Activated naive CD4-positive, alpha-beta T cell treated with anti-CD3 and anti-CD28 coated beads, Interleukin-2, amount 50 U/mL, for 24 hours (primary cell): ENCODE results near the gene ELK3.

Source experiments
- H3K27ac Mint-ChIP-seq: one replicate; pipeline ENCODE4 v1.8.0; 2021; ENCODE audit warnings: mild to moderate bottlenecking, mixed read lengths
- H3K27me3 Mint-ChIP-seq: one replicate; pipeline ENCODE4 v1.8.0; 2021; ENCODE audit warnings: mixed read lengths
- H3K36me3 Mint-ChIP-seq: one replicate; pipeline ENCODE4 v1.8.0; 2021; ENCODE audit warnings: mixed read lengths
- H3K4me1 Mint-ChIP-seq: one replicate; pipeline ENCODE4 v1.8.0; 2021; ENCODE audit warnings: mixed read lengths
- H3K4me3 Mint-ChIP-seq: one replicate; pipeline ENCODE4 v1.8.0; 2021; ENCODE audit warnings: mild to moderate bottlenecking, mixed read lengths
- H3K9me3 Mint-ChIP-seq: one replicate; pipeline ENCODE4 v1.8.0; 2021; ENCODE audit warnings: mixed read lengths

ELK3 gene

GRCh38 chr12:96266238-96266637 lies 72.1 kb downstream of the ELK3 start:
- Mint-ChIP-seq H3K4me3 (no peak overlapping the region), H3K27me3 (no peaks in the 10 kb centered on the region), H3K4me1 (peaks cover 45% of the 10 kb centered on the region), H3K36me3 (peaks cover 25% of the 10 kb centered on the region), H3K9me3 (no peaks in the 10 kb centered on the region), H3K27ac (no peak overlapping the region)

DNA sequence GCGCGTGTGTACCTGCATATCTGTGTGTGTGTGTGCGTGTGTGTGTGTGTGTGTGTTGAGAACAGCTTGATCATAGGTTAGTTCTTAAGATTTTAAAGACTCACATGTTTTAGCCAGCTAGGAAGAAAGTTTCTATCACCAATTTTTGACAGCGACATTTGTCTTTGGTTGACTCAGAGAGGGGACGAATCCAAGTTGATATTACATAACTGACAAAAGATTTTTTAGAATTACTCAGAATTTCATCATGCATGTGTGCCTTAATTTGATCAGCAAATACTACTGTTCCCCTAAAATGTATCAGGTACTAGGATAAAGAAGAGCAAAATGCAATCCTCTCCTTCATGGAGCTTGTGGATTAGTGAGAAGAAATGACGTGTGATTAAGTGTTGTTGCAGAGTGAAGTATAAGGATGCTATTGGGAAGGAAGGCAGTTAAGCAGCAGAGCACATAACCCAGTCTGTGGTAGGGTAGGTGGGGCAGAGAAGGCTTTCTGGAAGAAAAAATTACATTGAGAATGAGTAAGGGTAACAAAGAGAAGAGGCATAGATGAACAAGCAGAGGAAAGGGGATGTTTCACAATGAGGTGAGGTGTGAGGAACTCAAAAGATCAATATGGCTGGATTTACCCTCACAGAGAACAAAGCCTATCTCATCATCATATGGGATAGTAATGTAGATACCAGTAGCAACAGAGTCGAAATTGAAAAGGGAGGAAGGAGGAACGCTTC lies 77.5 kb downstream of the ELK3 start:
- H3K9me3 Mint-ChIP-seq: no peaks in the 10 kb centered on the region
- peak overlapping the region; percentile 63 for H3K27ac Mint-ChIP-seq
- no peak overlapping the region for H3K4me3 Mint-ChIP-seq
- no peaks in the 10 kb centered on the region for H3K27me3 Mint-ChIP-seq
- H3K36me3 Mint-ChIP-seq: peaks cover 20% of the 10 kb centered on the region
- peaks cover 58% of the 10 kb centered on the region for H3K4me1 Mint-ChIP-seq

- peaks cover 27% of the 10 kb centered on the region for H3K36me3 Mint-ChIP-seq
- H3K27me3 Mint-ChIP-seq: no peaks in the 10 kb centered on the region
- no peak overlapping the region for H3K4me3 Mint-ChIP-seq
- peaks cover 38% of the 10 kb centered on the region for H3K4me1 Mint-ChIP-seq
- no peaks in the 10 kb centered on the region for H3K9me3 Mint-ChIP-seq
- H3K27ac Mint-ChIP-seq: peak overlapping the region; percentile 5
Observed at GRCh38 chr12:96274331-96274730, 80.2 kb downstream of the ELK3 start.

DNA sequence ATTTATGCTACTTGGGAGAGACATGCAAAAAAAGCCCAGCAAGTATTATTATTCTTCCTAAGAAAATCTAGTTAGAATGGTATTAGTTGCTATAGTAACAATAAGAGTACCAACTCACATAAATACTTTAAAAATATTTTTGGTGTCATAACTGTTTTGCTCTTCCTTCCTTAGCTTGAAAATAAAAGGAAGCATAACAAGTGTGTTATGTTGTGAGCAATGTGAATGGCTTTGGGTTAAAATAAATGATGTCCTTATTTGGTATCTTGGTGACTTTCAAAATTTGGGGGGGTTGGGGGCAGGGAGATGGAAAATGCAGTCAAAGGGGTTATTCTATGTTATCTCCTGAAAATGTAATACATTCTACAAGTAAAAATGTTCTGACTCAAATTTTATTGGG lies 91.0 kb downstream of the ELK3 start:
- peak overlapping the region; percentile 11 for H3K27ac Mint-ChIP-seq
- no peaks in the 10 kb centered on the region for H3K27me3 Mint-ChIP-seq
- H3K9me3 Mint-ChIP-seq: no peaks in the 10 kb centered on the region
- no peak overlapping the region for H3K4me3 Mint-ChIP-seq
- H3K36me3 Mint-ChIP-seq: peaks cover 31% of the 10 kb centered on the region
- H3K4me1 Mint-ChIP-seq: peaks cover 14% of the 10 kb centered on the region

GRCh38 chr12:96289067-96289466 lies 94.9 kb downstream of the ELK3 start:
- peaks cover 23% of the 10 kb centered on the region for H3K4me1 Mint-ChIP-seq
- H3K36me3 Mint-ChIP-seq: peaks cover 35% of the 10 kb centered on the region
- no peak overlapping the region for H3K27ac Mint-ChIP-seq
- no peak overlapping the region for H3K4me3 Mint-ChIP-seq
- no peaks in the 10 kb centered on the region for H3K27me3 Mint-ChIP-seq
- H3K9me3 Mint-ChIP-seq: no peaks in the 10 kb centered on the region

DNA sequence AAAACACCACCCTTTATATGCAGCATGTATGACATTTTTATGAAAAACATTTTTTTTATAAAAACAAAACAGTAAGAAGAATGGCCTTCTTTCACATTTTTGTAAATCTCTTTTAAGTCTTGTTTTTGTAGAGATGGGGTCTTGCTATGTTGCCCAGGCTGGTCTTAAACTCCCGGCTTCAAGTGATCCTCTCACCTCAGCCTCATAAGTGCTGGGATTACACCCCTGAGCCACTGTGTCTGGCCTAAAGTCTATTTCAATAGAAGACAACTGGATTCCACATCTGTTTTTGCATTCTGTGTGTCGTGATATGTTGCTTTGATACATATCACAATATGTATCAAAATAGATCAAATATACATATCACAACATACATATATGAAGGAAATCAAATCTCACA lies 98.9 kb downstream of the ELK3 start:
- H3K4me3 Mint-ChIP-seq: no peak overlapping the region
- H3K27ac Mint-ChIP-seq: no peak overlapping the region
- no peaks in the 10 kb centered on the region for H3K9me3 Mint-ChIP-seq
- peaks cover 23% of the 10 kb centered on the region for H3K36me3 Mint-ChIP-seq
- H3K27me3 Mint-ChIP-seq: no peaks in the 10 kb centered on the region
- peaks cover 41% of the 10 kb centered on the region for H3K4me1 Mint-ChIP-seq

- Mint-ChIP-seq H3K27me3 (no peaks in the 10 kb centered on the region), H3K27ac (no peak overlapping the region), H3K4me1 (peaks cover 38% of the 10 kb centered on the region), H3K4me3 (no peak overlapping the region), H3K9me3 (no peaks in the 10 kb centered on the region), H3K36me3 (peaks cover 17% of the 10 kb centered on the region)
Observed at GRCh38 chr12:96294831-96295230, 100.7 kb downstream of the ELK3 start.

GRCh38 chr12:96295532-96296160 lies 101.5 kb downstream of the ELK3 start:
- peak overlapping the region; percentile 74 for H3K27ac Mint-ChIP-seq
- peaks cover 18% of the 10 kb centered on the region for H3K36me3 Mint-ChIP-seq
- H3K9me3 Mint-ChIP-seq: no peaks in the 10 kb centered on the region
- peaks cover 40% of the 10 kb centered on the region for H3K4me1 Mint-ChIP-seq
- no peaks in the 10 kb centered on the region for H3K27me3 Mint-ChIP-seq
- peak overlapping the region; percentile 52 for H3K4me3 Mint-ChIP-seq

DNA sequence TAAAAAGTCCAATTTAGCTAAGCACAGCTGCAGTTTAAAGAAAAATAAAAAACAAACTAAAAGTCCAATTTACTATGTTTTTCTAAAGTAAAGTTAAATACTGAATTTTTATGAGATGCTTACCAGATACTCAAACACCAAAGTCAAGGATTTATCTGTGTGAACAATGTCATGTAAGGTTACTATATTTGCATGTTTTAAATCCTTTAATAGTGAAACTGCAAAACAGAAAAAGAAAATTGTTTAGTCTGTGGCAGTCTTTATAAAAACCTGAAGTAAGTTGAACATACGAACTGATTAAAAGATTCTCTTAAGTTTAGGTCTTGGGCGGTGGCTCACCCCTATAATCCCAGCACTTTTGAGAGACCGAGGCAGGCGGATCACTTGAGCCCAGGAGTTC lies 103.3 kb downstream of the ELK3 start:
- H3K27me3 Mint-ChIP-seq: no peaks in the 10 kb centered on the region

DNA sequence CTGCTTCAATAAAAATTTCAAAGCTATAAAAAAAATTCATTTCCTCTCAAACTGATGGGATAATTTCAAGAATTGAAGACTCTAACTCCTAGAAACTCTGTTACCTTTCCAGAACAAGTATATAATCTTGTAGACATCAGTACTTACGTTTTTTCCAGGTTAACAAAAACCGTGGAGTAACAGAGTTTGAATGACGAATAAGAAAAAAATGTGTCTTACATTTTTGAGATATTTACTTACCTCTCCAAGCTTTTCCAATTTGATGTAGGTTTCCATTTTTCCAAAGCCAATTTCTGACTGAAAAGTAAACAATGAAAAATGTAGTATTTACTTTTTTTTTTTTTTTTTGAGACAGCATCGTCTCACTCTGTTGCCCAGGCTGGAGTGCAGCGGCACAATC lies 105.9 kb downstream of the ELK3 start:
- Mint-ChIP-seq H3K4me1 (peaks cover 41% of the 10 kb centered on the region), H3K27ac (no peak overlapping the region), H3K36me3 (peaks cover 15% of the 10 kb centered on the region), H3K4me3 (no peak overlapping the region), H3K27me3 (no peaks in the 10 kb centered on the region), H3K9me3 (no peaks in the 10 kb centered on the region)

More for the DNA sequence above, 103.3 kb downstream of the ELK3 start:
- H3K36me3 Mint-ChIP-seq: peaks cover 20% of the 10 kb centered on the region
- no peak overlapping the region for H3K4me3 Mint-ChIP-seq
- no peaks in the 10 kb centered on the region for H3K9me3 Mint-ChIP-seq
- no peak overlapping the region for H3K27ac Mint-ChIP-seq
- H3K4me1 Mint-ChIP-seq: peaks cover 43% of the 10 kb centered on the region

DNA sequence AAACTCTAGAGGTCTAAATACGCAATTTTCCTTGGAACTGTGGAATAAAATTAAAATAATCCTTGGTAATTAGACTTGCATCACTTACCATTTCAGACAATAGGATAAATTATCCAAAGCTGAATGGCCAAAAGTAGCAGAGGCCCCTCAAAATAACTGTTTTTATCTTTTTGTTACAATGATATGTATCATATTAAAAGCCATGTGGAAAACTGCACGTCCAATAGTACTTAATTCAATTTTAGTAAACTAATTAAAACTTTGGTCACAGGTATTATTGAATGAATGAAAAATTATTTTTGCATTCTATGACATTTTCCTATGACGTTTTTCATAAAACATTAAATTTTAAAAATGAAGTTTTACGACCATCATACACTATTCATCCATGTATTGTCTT lies 107.6 kb downstream of the ELK3 start:
- Mint-ChIP-seq H3K4me1 (peaks cover 36% of the 10 kb centered on the region), H3K27ac (no peak overlapping the region), H3K9me3 (no peaks in the 10 kb centered on the region), H3K36me3 (peaks cover 14% of the 10 kb centered on the region), H3K4me3 (no peak overlapping the region), H3K27me3 (no peaks in the 10 kb centered on the region)

- Mint-ChIP-seq H3K4me1 (peaks cover 40% of the 10 kb centered on the region), H3K4me3 (no peak overlapping the region), H3K9me3 (no peaks in the 10 kb centered on the region), H3K27me3 (no peaks in the 10 kb centered on the region), H3K27ac (no peak overlapping the region), H3K36me3 (peaks cover 11% of the 10 kb centered on the region)
Observed at GRCh38 chr12:96302687-96303310, 108.6 kb downstream of the ELK3 start.

DNA sequence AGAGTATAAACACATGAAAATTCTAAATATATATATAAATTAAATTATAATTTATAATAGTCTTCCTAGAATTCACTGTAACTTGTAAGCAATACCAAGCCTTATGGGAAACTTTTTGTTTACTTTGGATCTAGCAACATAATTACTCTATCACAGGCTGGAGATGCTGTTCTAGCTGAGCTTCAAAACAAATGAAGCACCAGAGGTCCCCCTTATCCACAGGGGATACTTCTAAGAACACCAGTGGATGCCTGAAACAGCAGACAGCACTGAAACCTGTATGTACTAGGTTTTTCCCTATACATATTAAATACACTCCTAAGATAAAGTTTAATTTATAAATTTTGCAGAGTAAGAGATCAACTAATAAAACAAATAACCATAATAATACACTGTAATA lies 109.5 kb downstream of the ELK3 start:
- Mint-ChIP-seq H3K27me3 (no peaks in the 10 kb centered on the region), H3K36me3 (peaks cover 11% of the 10 kb centered on the region), H3K4me3 (no peak overlapping the region), H3K27ac (no peak overlapping the region), H3K9me3 (no peaks in the 10 kb centered on the region), H3K4me1 (peaks cover 40% of the 10 kb centered on the region)

GRCh38 chr12:96305665-96306064 lies 111.5 kb downstream of the ELK3 start:
- Mint-ChIP-seq H3K27me3 (no peaks in the 10 kb centered on the region), H3K36me3 (peaks cover 9% of the 10 kb centered on the region), H3K9me3 (no peaks in the 10 kb centered on the region), H3K4me1 (peaks cover 40% of the 10 kb centered on the region), H3K4me3 (no peak overlapping the region), H3K27ac (no peak overlapping the region)

- Mint-ChIP-seq H3K36me3 (peaks cover 3% of the 10 kb centered on the region), H3K27me3 (no peaks in the 10 kb centered on the region), H3K9me3 (no peaks in the 10 kb centered on the region), H3K4me3 (no peak overlapping the region), H3K4me1 (peaks cover 42% of the 10 kb centered on the region), H3K27ac (peak overlapping the region; percentile 16)
Observed at GRCh38 chr12:96308881-96309280, 114.7 kb downstream of the ELK3 start.

- Mint-ChIP-seq H3K4me1 (peaks cover 42% of the 10 kb centered on the region), H3K4me3 (no peak overlapping the region), H3K27me3 (no peaks in the 10 kb centered on the region), H3K9me3 (no peaks in the 10 kb centered on the region), H3K36me3 (peaks cover 3% of the 10 kb centered on the region), H3K27ac (no peak overlapping the region)
Observed at GRCh38 chr12:96310067-96310466, 115.9 kb downstream of the ELK3 start.
